DMS153 (cell line): ENCODE results near the gene KLHDC3.

Experiments used
- DNase-seq: peaks from one replicate; lab custom pipeline; 2025; lab: John Stamatoyannopoulos, UW

The KLHDC3 gene

GRCh38 chr6:43013843-43014433 is at the start of gene KLHDC3, which contains the start of gene MEA1:
Gene KLHDC3, plus strand, starts transcription at chr6:43014249. Its CDS starts 2,944 bp downstream, at chr6:43017193.
Gene MEA1, minus strand, starts transcription at chr6:43013946. Its CDS starts 133 bp downstream, at chr6:43013813.
- DNase-seq: peak; percentile 100

GRCh38 chr6:42966571-42966970 is 47.5 kb upstream of the KLHDC3 start:
- no peak for DNase-seq

- no peak for DNase-seq
These were observed 46.8 kb upstream of the KLHDC3 start for GRCh38 chr6:42967228-42967627.

GRCh38 chr6:42968126-42968701 is 45.8 kb upstream of the KLHDC3 start:
- no peak for DNase-seq

GRCh38 chr6:42968783-42969182 is 45.3 kb upstream of the KLHDC3 start:
- DNase-seq: no peak

GRCh38 chr6:42969431-42969830 is 44.6 kb upstream of the KLHDC3 start:
- no peak for DNase-seq

GRCh38 chr6:42969934-42970333 is 44.1 kb upstream of the KLHDC3 start:
- no peak for DNase-seq

- no peak for DNase-seq
These were observed 43.0 kb upstream of the KLHDC3 start for GRCh38 chr6:42970871-42971612.

- DNase-seq: no peak
These were observed 42.2 kb upstream of the KLHDC3 start for GRCh38 chr6:42971746-42972327.

GRCh38 chr6:42973926-42974325 is 40.1 kb upstream of the KLHDC3 start:
- DNase-seq: no peak

- DNase-seq: no peak
These were observed 39.0 kb upstream of the KLHDC3 start for GRCh38 chr6:42974919-42975505.

GRCh38 chr6:42978487-42978838 is 35.6 kb upstream of the KLHDC3 start:
- no peak for DNase-seq

- peak; percentile 73 for DNase-seq
These were observed 35.1 kb upstream of the KLHDC3 start, which contains the start of gene PEX6 for GRCh38 chr6:42978839-42979522. Gene PEX6, minus strand, starts transcription at chr6:42979181. Its CDS starts 31 bp downstream, at chr6:42979150.

- DNase-seq: no peak
These were observed 34.4 kb upstream of the KLHDC3 start for GRCh38 chr6:42979523-42980177.

- DNase-seq: no peak
These were observed 32.2 kb upstream of the KLHDC3 start for GRCh38 chr6:42981836-42982235.

GRCh38 chr6:42984001-42984923 is 29.8 kb upstream of the KLHDC3 start, which contains the start of gene PPP2R5D:
Gene PPP2R5D, plus strand, starts transcription at chr6:42984570. Its CDS starts 108 bp downstream, at chr6:42984678.
- DNase-seq: peak; percentile 99

GRCh38 chr6:42984924-42985475 is 29.0 kb upstream of the KLHDC3 start:
- no peak for DNase-seq

GRCh38 chr6:42987533-42988451 is 26.3 kb upstream of the KLHDC3 start:
- no peak for DNase-seq
